ENCODE measurements around the gene PMS2. TPM values are rescaled to one million over a fixed set of nuclear protein-coding genes. Genes with fewer than 3 reads are reported as not detected.
"Not testable (repeated sequence)": the region's sequence is repeated elsewhere in the genome, so short reads cannot be mapped to it uniquely, and the experiment has no call there.

The PMS2 gene, protein sequence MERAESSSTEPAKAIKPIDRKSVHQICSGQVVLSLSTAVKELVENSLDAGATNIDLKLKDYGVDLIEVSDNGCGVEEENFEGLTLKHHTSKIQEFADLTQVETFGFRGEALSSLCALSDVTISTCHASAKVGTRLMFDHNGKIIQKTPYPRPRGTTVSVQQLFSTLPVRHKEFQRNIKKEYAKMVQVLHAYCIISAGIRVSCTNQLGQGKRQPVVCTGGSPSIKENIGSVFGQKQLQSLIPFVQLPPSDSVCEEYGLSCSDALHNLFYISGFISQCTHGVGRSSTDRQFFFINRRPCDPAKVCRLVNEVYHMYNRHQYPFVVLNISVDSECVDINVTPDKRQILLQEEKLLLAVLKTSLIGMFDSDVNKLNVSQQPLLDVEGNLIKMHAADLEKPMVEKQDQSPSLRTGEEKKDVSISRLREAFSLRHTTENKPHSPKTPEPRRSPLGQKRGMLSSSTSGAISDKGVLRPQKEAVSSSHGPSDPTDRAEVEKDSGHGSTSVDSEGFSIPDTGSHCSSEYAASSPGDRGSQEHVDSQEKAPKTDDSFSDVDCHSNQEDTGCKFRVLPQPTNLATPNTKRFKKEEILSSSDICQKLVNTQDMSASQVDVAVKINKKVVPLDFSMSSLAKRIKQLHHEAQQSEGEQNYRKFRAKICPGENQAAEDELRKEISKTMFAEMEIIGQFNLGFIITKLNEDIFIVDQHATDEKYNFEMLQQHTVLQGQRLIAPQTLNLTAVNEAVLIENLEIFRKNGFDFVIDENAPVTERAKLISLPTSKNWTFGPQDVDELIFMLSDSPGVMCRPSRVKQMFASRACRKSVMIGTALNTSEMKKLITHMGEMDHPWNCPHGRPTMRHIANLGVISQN
- polyA plus RNA-seq (2011; rRNA removed) (11.1 and 12.9 TPM in 2 replicates), polyA minus RNA-seq (2011; rRNA and poly(A)+ RNA removed) (12.6 and 13.2 TPM in 2 replicates)

- peak; percentile 93 for DNase-seq (ENCODE audit: low read depth, low spot score)
- CTCF ChIA-PET = interaction anchor here (1.0 to 2.5 kb wide), 2 partner anchors 12 to 16 kb away, joined by 3 to 15 read pairs; no protein-coding TSS in a partner anchor
- POLR2A ChIA-PET = interaction anchor here (0.5 to 1.0 kb wide), 7 partner anchors 13 to 167 kb away, joined by 3 to 6 read pairs (median 3); no protein-coding TSS in a partner anchor
- Histone ChIP-seq H3K9me3 (ENCODE audit: control insufficient read depth, insufficient read depth, low read length) (no peaks in the 10 kb centered on the region; the same call in 1 of the 2 replicates), H3K27ac (ENCODE audit: low read depth, low read length) (peak within 1 kb of the TSS; percentile 90), H3K27me3 (ENCODE audit: control insufficient read depth, insufficient read depth, low read length) (no peaks in the 10 kb centered on the region), H3K4me3 (ENCODE audit: low read depth, low read length) (peak within 1 kb of the TSS; percentile 89)
- TF ChIP-seq CTCF (IDR thresholded peaks at IDR 0.05; ENCODE audit: low read depth, low read length) = 0 out of 2 replicates have a peak, but pooled peaks have one; percentile 6
Observed at GRCh38 chr7:6008668-6009611, at the start of gene PMS2, which contains the start of gene AIMP2. PMS2 (minus strand) TSS chr7:6009049; CDS start chr7:6009019, 30 bp downstream. AIMP2 (plus strand) TSS chr7:6009272; CDS start chr7:6009364, 92 bp downstream.

DNA sequence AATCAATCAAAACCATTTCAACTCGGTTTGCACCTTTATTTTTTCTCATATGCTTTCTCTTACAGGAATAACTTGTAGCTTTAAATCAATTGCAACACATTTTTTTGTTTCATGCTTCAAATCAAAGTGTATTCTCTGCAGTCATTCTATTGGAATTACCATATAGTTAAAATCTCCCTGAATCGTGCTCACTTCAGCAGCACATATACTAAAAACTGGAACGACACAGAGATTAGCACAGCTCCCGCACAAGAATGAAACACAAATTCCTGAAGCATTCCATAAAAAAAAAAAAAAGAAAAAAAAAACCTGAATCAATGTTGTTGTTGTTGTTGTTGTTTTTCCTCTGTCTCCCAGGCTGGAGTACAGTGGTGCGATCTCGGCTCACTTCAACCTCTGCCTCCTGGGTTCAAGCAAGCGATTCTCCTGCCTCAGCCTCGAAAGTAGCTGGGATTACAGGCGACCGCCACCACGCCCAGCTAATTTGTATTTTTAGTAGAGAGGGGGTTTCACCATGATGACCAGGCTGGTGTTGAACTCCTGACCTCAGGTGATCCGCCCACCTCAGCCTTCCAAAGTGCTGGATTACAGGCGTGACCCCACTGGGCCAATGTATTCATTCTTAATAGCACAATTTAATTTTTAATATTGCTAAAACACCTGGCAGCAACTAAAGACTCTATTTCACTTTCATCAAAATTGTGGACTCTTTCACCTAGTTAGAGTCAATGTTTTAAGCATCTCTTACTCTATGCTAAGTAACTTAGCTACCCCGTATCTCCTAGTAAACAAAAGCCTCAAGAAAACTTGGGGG lies 48.7 kb upstream of the PMS2 start:
- no peak for DNase-seq (ENCODE audit: low read depth, low spot score)
- Histone ChIP-seq H3K4me3 (ENCODE audit: low read depth, low read length) (peak overlapping the region; percentile 86), H3K27me3 (ENCODE audit: control insufficient read depth, insufficient read depth, low read length) (no peaks in the 10 kb centered on the region), H3K27ac (ENCODE audit: low read depth, low read length) (no peak overlapping the region), H3K9me3 (ENCODE audit: control insufficient read depth, insufficient read depth, low read length) (no peaks in the 10 kb centered on the region; the same call in 1 of the 2 replicates)
- POLR2A ChIA-PET = interaction anchor here (0.6 to 0.8 kb wide), 5 partner anchors 19 to 430 kb away, joined by 3 to 10 read pairs (median 5); no protein-coding TSS in a partner anchor
- CTCF ChIA-PET = interaction anchor here (0.6 to 1.2 kb wide), 5 partner anchors 30 to 107 kb away, joined by 3 to 4 read pairs (median 3); no protein-coding TSS in a partner anchor
- no peak for TF ChIP-seq CTCF (IDR thresholded peaks at IDR 0.05; ENCODE audit: low read depth, low read length)

DNA sequence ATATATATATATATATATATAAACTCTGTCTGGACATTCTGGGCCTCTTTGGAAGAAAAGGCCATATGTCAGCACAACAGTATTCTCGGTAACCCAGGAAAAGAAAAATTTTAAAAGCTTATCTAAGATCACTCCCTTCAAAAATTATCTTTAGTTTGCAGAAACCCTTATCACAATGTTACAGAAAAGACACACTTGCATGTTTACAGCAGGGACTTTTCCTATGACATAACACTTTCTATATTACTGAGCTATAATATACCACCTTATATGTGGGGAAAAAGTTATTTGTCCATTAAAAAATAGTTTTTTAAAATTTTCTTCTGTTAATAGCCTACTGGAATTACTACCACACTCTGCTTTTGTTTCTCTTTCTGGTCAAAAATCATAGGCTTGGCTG lies 47.8 kb upstream of the PMS2 start:
- Histone ChIP-seq H3K27me3 (ENCODE audit: control insufficient read depth, insufficient read depth, low read length) (no peaks in the 10 kb centered on the region), H3K27ac (ENCODE audit: low read depth, low read length) (no peak overlapping the region), H3K9me3 (ENCODE audit: control insufficient read depth, insufficient read depth, low read length) (no peaks in the 10 kb centered on the region; the same call in 1 of the 2 replicates), H3K4me3 (ENCODE audit: low read depth, low read length) (no peak overlapping the region)
- ChIA-PET CTCF (interaction anchor here (0.7 to 1.2 kb wide), 3 partner anchors 51 to 229 kb away, joined by 3 to 4 read pairs (median 3); no protein-coding TSS in a partner anchor), POLR2A (interaction anchor here (0.7 to 0.8 kb wide), 2 partner anchors 15 to 27 kb away, joined by 3 to 4 read pairs; no protein-coding TSS in a partner anchor)
- DNase-seq (ENCODE audit: low read depth, low spot score) = no peak
- TF ChIP-seq CTCF (IDR thresholded peaks at IDR 0.05; ENCODE audit: low read depth, low read length) = no peak

GRCh38 chr7:6051185-6051584 lies 42.3 kb upstream of the PMS2 start:
- DNase-seq (ENCODE audit: low read depth, low spot score); H3K9me3 ChIP-seq (ENCODE audit: control insufficient read depth, insufficient read depth, low read length); H3K27ac ChIP-seq (ENCODE audit: low read depth, low read length); H3K4me3 ChIP-seq (ENCODE audit: low read depth, low read length); H3K27me3 ChIP-seq (ENCODE audit: control insufficient read depth, insufficient read depth, low read length): not testable (repeated sequence)
- CTCF ChIA-PET = interaction anchor here (0.7 kb wide), 1 partner anchor 197 kb away, joined by 4 read pairs; no protein-coding TSS in a partner anchor
- POLR2A ChIA-PET = interaction anchor here (0.7 kb wide), 1 partner anchor 16 kb away, joined by 3 read pairs; no protein-coding TSS in a partner anchor
